Activated CD4-positive, alpha-beta T cell treated with anti-CD3 and anti-CD28 coated beads, Interleukin-2, amount 10 ng/mL, durations not matched to agents 7 days and 5 days (primary cell): ENCODE results near the gene FBXW7. TPM values are rescaled to one million over a fixed set of nuclear protein-coding genes. Genes with fewer than 3 reads are reported as not detected.

Experiments
- CTCF ChIA-PET: fragments of 350-600 bp; sonication (Branson Sonifier 250); formaldehyde crosslinking; loops from one replicate; lab custom pipeline; 2021; ENCODE audit warnings: antibody characterized with exemption; lab: Charles Lee
- POLR2A ChIA-PET: fragments of 350-600 bp; sonication (Branson Sonifier 250); formaldehyde crosslinking; loops from one replicate; lab custom pipeline; 2021; ENCODE audit warnings: antibody characterized with exemption; lab: Charles Lee
- DNase-seq: peaks from one replicate; pipeline ENCODE4 v3.0.0-alpha.2; 2020
- H3K27ac Mint-ChIP-seq: one replicate; pipeline ENCODE4 v1.8.0; 2021; ENCODE audit warnings: mild to moderate bottlenecking, moderate library complexity, mixed read lengths
- H3K27me3 Mint-ChIP-seq: one replicate; pipeline ENCODE4 v1.8.0; 2021; ENCODE audit warnings: mixed read lengths
- H3K36me3 Mint-ChIP-seq: one replicate; pipeline ENCODE4 v1.8.0; 2021; ENCODE audit warnings: low read depth, mixed read lengths
- H3K4me1 Mint-ChIP-seq: one replicate; pipeline ENCODE4 v1.8.0; 2021; ENCODE audit warnings: mixed read lengths
- H3K4me3 Mint-ChIP-seq: one replicate; pipeline ENCODE4 v1.8.0; 2021; ENCODE audit warnings: mild to moderate bottlenecking, moderate library complexity, mixed read lengths
- H3K9me3 Mint-ChIP-seq: one replicate; pipeline ENCODE4 v1.8.0; 2021; ENCODE audit warnings: mixed read lengths
- total RNA-seq, 2 experiments: library from RNA; stranded (reverse); gene quantifications; one replicate each; pipeline ENCODE4 v1.2.3, GENCODE V29; 2021

FBXW7 gene
- total RNA-seq, 2 experiments from 2014 or later, result 49.4 to 52.2 TPM

- POLR2A ChIA-PET, result no interaction called here
These were observed 104.1 kb downstream of the FBXW7 start for GRCh38 chr4:152431784-152432183.

DNA sequence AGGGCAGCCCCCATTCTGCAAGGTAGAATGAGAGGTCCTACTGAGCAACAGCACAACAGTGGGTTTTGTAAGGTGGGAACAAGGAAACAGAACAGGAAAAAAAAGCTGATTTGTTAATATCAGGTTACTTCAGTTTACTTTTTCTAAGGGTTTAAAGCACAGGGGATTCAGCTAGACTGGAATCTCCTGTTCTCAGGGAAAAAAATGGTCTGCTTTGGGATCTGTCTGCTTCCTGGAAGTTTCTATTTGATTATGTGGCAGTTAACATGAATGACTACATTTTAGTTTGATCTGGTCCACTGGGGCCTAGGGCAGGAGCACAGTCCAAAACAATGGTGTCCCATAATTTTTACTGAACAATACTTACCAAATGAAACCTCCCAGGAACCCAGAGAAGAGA lies 104.6 kb downstream of the FBXW7 start:
- ChIA-PET CTCF (interaction anchor here (1.0 kb wide), 1 partner anchor 13 kb away, joined by 3 read pairs; no protein-coding TSS in a partner anchor), POLR2A (no interaction called here)
- peaks cover 8% of the 10 kb centered on the region for H3K4me1 Mint-ChIP-seq
- no peak overlapping the region for H3K4me3 Mint-ChIP-seq
- no peak overlapping the region for H3K27ac Mint-ChIP-seq
- peaks cover 9% of the 10 kb centered on the region for H3K36me3 Mint-ChIP-seq
- H3K27me3 Mint-ChIP-seq, result no peaks in the 10 kb centered on the region
- no peaks in the 10 kb centered on the region for H3K9me3 Mint-ChIP-seq
- DNase-seq, result no peak

More at GRCh38 chr4:152431784-152432183, 104.1 kb downstream of the FBXW7 start:
- Mint-ChIP-seq H3K27ac (no peak overlapping the region), H3K36me3 (peaks cover 9% of the 10 kb centered on the region), H3K4me1 (peaks cover 8% of the 10 kb centered on the region), H3K27me3 (no peaks in the 10 kb centered on the region), H3K9me3 (no peaks in the 10 kb centered on the region), H3K4me3 (no peak overlapping the region)
- no peak for DNase-seq
- CTCF ChIA-PET, result interaction anchor here (1.0 kb wide), 1 partner anchor 14 kb away, joined by 3 read pairs; no protein-coding TSS in a partner anchor

GRCh38 chr4:152430507-152430906 lies 105.4 kb downstream of the FBXW7 start:
- Mint-ChIP-seq H3K36me3 (peaks cover 11% of the 10 kb centered on the region), H3K4me1 (peaks cover 8% of the 10 kb centered on the region), H3K4me3 (no peak overlapping the region), H3K27ac (no peak overlapping the region), H3K27me3 (no peaks in the 10 kb centered on the region), H3K9me3 (no peaks in the 10 kb centered on the region)
- no peak for DNase-seq
- ChIA-PET POLR2A (no interaction called here), CTCF (no interaction called here)

DNA sequence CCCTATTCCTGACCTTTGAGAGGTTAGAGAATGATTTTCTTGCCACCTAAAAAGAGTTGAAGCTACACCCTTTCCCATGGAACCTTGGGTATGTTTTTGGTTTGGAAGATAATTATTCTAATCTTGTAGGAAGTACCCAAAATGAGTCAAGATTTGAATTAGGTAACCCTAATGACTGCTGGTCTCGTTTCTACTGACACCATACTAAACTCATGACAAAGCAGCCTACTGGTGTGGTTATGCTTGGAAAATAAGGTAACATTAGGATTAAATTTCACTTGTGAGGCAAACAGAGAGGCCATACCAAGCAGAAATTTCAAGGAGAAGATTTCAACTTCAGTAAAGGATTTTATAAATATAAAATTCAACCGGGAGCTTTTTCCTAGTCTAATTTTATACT lies 107.9 kb downstream of the FBXW7 start:
- POLR2A ChIA-PET, result no interaction called here
- no peak for DNase-seq
- peaks cover 12% of the 10 kb centered on the region for H3K36me3 Mint-ChIP-seq
- H3K4me1 Mint-ChIP-seq, result peaks cover 6% of the 10 kb centered on the region
- no peak overlapping the region for H3K27ac Mint-ChIP-seq
- CTCF ChIA-PET, result no interaction called here
- no peak overlapping the region for H3K4me3 Mint-ChIP-seq
- H3K27me3 Mint-ChIP-seq, result no peaks in the 10 kb centered on the region
- no peaks in the 10 kb centered on the region for H3K9me3 Mint-ChIP-seq

GRCh38 chr4:152424977-152425376 lies 110.9 kb downstream of the FBXW7 start:
- H3K27me3 Mint-ChIP-seq, result no peaks in the 10 kb centered on the region
- peaks cover 12% of the 10 kb centered on the region for H3K36me3 Mint-ChIP-seq
- no peak overlapping the region for H3K4me3 Mint-ChIP-seq
- H3K27ac Mint-ChIP-seq, result no peak overlapping the region
- ChIA-PET CTCF (interaction anchor here (1.4 kb wide), 1 partner anchor 10 kb away, joined by 4 read pairs; no protein-coding TSS in a partner anchor), POLR2A (no interaction called here)
- peaks cover 10% of the 10 kb centered on the region for H3K4me1 Mint-ChIP-seq
- H3K9me3 Mint-ChIP-seq, result no peaks in the 10 kb centered on the region
- DNase-seq, result no peak

DNA sequence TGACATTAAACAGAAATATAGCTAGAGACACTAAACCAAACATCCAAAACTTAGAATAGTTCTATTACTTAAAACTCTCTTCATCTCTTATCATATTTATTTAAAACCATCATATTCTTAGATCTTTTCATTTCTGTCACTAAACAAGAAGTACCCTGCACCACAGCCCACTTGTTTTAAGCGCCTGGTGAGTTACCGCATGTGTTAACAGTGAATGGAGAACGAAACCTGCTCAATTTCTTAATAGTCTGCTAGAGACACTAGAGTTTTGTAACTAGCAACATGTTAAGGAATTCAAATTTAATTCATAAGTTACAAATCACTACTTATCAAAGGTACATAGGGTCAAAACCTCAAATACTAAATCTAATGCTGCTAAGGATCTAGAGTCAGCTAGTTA lies 111.5 kb downstream of the FBXW7 start:
- Mint-ChIP-seq H3K9me3 (no peaks in the 10 kb centered on the region), H3K4me3 (no peak overlapping the region), H3K27ac (no peak overlapping the region), H3K27me3 (no peaks in the 10 kb centered on the region), H3K4me1 (peaks cover 14% of the 10 kb centered on the region), H3K36me3 (peaks cover 10% of the 10 kb centered on the region)
- no peak for DNase-seq
- POLR2A ChIA-PET, result no interaction called here
- CTCF ChIA-PET, result interaction anchor here (1.4 kb wide), 1 partner anchor 9 kb away, joined by 4 read pairs; no protein-coding TSS in a partner anchor

DNA sequence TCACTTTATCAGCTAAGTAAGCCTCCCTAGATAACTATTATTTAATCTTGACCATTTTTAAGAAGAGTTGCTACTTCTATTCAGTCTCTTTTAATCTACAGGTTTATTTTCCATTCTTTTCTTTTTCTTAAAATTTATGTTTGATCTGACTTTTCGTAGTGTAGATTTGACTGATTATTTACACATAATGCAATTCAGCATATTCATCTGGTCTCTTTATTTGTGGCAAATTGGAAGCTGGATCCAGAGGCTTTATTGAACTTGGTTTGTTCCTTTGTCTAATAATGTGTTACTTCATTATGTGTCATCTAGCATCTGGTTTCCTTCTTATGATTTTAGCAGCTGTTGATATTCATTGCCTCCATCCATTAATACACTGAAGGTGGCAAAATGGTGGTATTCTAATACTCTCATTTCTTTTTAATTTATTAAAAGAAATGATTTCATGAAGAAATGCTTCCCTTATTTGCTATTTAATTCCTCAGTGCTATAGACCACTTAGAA lies 113.0 kb downstream of the FBXW7 start:
- H3K36me3 Mint-ChIP-seq, result peaks cover 4% of the 10 kb centered on the region
- ChIA-PET POLR2A (no interaction called here), CTCF (no interaction called here)
- peaks cover 15% of the 10 kb centered on the region for H3K4me1 Mint-ChIP-seq
- no peak overlapping the region for H3K27ac Mint-ChIP-seq
- DNase-seq, result no peak
- H3K9me3 Mint-ChIP-seq, result no peaks in the 10 kb centered on the region
- H3K27me3 Mint-ChIP-seq, result no peaks in the 10 kb centered on the region
- no peak overlapping the region for H3K4me3 Mint-ChIP-seq

GRCh38 chr4:152421576-152421975 lies 114.3 kb downstream of the FBXW7 start:
- Mint-ChIP-seq H3K27me3 (no peaks in the 10 kb centered on the region), H3K4me1 (peaks cover 15% of the 10 kb centered on the region), H3K4me3 (no peak overlapping the region), H3K36me3 (peaks cover 6% of the 10 kb centered on the region), H3K27ac (no peak overlapping the region), H3K9me3 (no peaks in the 10 kb centered on the region)
- DNase-seq, result no peak
- POLR2A ChIA-PET, result no interaction called here
- CTCF ChIA-PET, result interaction anchor here (1.2 kb wide), 1 partner anchor 12 kb away, joined by 3 read pairs; no protein-coding TSS in a partner anchor

- no peak overlapping the region for H3K27ac Mint-ChIP-seq
- peaks cover 4% of the 10 kb centered on the region for H3K36me3 Mint-ChIP-seq
- H3K4me3 Mint-ChIP-seq, result no peak overlapping the region
- peaks cover 15% of the 10 kb centered on the region for H3K4me1 Mint-ChIP-seq
- H3K9me3 Mint-ChIP-seq, result no peaks in the 10 kb centered on the region
- no peak for DNase-seq
- ChIA-PET CTCF (no interaction called here), POLR2A (no interaction called here)
- H3K27me3 Mint-ChIP-seq, result no peaks in the 10 kb centered on the region
These were observed 116.1 kb downstream of the FBXW7 start for GRCh38 chr4:152419809-152420208.

- Mint-ChIP-seq H3K4me1 (peaks cover 15% of the 10 kb centered on the region), H3K4me3 (no peak overlapping the region), H3K27ac (no peak overlapping the region), H3K27me3 (no peaks in the 10 kb centered on the region), H3K36me3 (peaks cover 2% of the 10 kb centered on the region), H3K9me3 (no peaks in the 10 kb centered on the region)
- DNase-seq, result no peak
- ChIA-PET CTCF (interaction anchor here (0.8 to 0.9 kb wide), 2 partner anchors 14 to 52 kb away, joined by 3 read pairs; no protein-coding TSS in a partner anchor), POLR2A (no interaction called here)
These were observed 118.2 kb downstream of the FBXW7 start for GRCh38 chr4:152417673-152418072.

DNA sequence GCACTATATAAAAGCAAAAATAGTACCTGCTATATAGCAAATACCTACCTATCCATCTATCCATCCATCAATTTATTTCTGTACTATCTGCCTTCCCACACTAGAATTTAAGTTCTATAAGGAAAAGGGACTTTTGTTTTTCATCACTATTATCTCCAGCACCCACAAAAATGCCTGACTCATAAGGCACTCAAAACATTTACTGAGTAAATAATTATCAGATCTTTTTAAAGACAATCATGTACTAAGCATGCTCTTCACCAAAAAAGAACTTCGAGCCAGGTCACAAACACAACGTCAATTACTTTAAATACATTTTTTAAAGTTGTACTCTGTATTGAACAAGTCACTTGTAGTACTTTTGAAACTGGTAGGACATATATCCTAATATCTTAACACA lies 119.9 kb downstream of the FBXW7 start:
- no peak overlapping the region for H3K4me3 Mint-ChIP-seq
- H3K4me1 Mint-ChIP-seq, result peaks cover 14% of the 10 kb centered on the region
- ChIA-PET CTCF (interaction anchor here (1.1 kb wide), 1 partner anchor 10 kb away, joined by 3 read pairs; no protein-coding TSS in a partner anchor), POLR2A (no interaction called here)
- no peaks in the 10 kb centered on the region for H3K27me3 Mint-ChIP-seq
- no peaks in the 10 kb centered on the region for H3K9me3 Mint-ChIP-seq
- no peak overlapping the region for H3K27ac Mint-ChIP-seq
- peaks cover 7% of the 10 kb centered on the region for H3K36me3 Mint-ChIP-seq
- DNase-seq, result no peak

DNA sequence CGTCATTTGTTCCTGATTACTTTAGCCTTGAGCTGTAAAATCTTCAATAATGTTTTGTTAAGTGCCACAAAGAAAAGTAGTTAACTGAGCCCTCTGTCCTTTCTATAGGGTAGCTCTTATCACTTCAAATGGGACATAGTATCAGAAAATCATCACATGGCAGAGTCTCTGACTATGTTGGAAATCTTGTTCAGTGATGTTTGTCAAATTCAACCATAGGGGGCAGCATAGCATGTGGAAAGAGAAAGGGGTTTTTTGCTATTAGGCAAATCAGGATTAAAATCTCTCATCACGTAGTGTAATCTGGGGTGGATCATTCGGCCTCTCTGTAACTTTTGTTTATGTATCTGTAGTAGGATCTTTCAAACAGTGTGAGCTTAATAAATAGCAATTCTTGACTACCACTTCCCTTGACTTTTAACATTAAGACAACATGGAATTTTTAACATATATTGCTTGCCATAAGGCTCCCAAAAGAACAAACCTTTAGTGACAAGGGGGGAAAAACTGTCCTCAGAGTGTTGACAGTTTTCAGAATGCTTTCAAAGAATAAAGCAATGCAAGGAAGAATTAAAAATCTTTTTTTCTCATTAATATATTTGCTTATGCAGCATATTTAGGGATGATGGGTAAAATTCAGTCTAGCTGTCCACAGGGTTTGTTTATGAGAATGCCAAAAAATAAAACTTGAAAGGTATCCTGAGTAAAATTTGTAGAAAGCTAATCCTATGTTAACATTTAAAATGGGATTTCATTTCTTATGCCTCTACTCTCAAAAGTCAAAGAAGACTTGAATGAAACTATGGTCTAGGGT lies 127.2 kb downstream of the FBXW7 start:
- H3K27me3 Mint-ChIP-seq, result no peaks in the 10 kb centered on the region
- no peak overlapping the region for H3K27ac Mint-ChIP-seq
- H3K36me3 Mint-ChIP-seq, result peaks cover 10% of the 10 kb centered on the region
- no peak overlapping the region for H3K4me3 Mint-ChIP-seq
- peak; percentile 39 for DNase-seq
- ChIA-PET CTCF (interaction anchor here (0.6 to 1.8 kb wide), 8 partner anchors 8 to 358 kb away, joined by 3 to 6 read pairs (median 3); no protein-coding TSS in a partner anchor), POLR2A (no interaction called here)
- H3K4me1 Mint-ChIP-seq, result no peaks in the 10 kb centered on the region
- H3K9me3 Mint-ChIP-seq, result no peaks in the 10 kb centered on the region

DNA sequence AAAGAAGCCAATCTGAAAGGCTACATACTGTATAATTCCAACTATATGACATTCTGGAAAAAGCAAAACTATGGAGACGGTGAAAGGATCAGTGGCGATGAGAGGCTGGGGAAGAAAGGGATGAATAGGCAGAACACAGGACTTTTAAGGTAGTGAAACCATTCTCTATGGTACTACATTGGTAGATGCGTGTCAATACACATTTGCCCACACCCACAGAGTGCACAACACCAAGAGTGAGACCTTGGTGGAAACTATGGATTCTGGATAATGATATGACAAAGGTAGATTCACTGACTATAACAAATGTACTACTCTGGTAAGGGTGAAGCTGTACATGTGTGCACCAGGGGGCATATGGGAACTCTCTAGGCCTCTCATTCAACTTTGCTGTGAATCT lies 134.5 kb downstream of the FBXW7 start:
- Mint-ChIP-seq H3K27me3 (no peaks in the 10 kb centered on the region), H3K9me3 (no peaks in the 10 kb centered on the region), H3K36me3 (peaks cover 17% of the 10 kb centered on the region), H3K4me3 (no peak overlapping the region), H3K27ac (no peak overlapping the region), H3K4me1 (peaks cover 24% of the 10 kb centered on the region)
- POLR2A ChIA-PET, result no interaction called here
- DNase-seq, result no peak
- CTCF ChIA-PET, result no interaction called here
